HG03280 (cell line): Measurements from ENCODE around the gene MEIOB.
"Not testable (repeated sequence)": the region's sequence is repeated elsewhere in the genome, so short reads cannot be mapped to it uniquely, and the experiment has no call there.

Source experiments
- ATAC-seq: cut with Tn5 transposase; IDR thresholded peaks from one replicate; pipeline ENCODE4 v1.9.1; 2021; ENCODE audit warnings: mild to moderate bottlenecking, moderate library complexity; ENCODE audit not compliant: unreplicated experiment

MEIOB gene

DNA sequence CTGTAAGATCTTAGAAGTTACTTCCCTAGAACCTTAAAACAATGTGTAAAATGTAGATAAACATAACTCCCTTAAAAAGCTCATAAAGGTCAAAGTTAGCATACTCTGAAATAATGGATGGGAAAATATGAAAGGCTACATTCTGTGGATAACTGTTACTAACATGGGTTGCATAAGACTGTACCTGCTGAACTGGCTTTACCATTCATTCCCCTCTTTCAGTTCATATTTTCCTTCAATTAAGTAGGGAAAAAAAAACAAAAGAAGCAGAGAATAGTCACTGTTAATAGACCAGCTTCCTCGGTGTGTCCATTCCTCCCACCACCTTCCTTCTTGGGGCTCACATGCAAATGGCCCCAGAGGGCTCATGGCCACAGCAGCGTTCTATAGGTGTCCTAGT is 7.5 kb upstream of the MEIOB start:
- ATAC-seq = no peak

- ATAC-seq = no peak
These were observed 6.3 kb upstream of the MEIOB start for GRCh38 chr16:1878256-1878655.

DNA sequence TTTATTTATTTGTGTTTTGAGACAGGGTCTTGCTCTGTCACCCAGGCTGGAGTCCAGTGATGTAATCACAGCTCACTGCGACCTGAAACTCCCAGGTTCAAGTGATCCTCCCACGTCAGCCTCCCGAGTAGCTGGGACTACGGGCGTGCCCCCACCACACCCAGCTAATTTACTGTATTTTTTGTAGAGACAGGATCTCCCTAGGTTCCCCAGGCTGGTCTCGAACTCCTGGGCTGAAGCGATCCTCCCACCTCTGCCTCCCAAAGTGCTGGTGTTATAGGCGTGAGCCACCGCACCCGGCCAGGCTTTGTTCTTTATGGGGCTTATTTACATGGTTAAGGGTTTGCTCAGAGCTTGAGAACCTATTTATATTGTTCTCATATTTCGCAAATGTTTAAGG is 5.8 kb upstream of the MEIOB start:
- no peak for ATAC-seq

DNA sequence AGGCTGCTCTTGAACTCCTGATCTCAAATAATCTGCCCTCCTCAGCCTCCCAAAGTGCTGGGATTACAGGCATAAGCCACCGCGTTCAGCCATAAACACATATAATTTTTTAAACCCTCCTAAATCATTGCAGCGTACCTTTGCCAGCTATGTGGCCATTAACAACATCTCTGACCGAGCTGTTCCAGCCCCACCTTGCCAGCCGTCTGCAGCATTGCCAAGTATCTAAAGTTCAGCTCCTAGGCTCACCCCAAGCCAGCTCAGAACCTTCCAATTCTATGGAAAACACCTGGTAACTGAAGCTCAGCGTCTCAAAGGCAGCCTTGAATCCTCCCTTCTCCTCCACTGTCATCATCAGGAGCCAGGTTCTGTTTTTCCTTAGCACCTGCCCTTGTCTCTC is 5.1 kb upstream of the MEIOB start:
- ATAC-seq = no peak

- no peak for ATAC-seq
These were observed 4.5 kb upstream of the MEIOB start for GRCh38 chr16:1876468-1876867.

GRCh38 chr16:1876066-1876465 is 4.1 kb upstream of the MEIOB start:
- ATAC-seq = not testable (repeated sequence)

DNA sequence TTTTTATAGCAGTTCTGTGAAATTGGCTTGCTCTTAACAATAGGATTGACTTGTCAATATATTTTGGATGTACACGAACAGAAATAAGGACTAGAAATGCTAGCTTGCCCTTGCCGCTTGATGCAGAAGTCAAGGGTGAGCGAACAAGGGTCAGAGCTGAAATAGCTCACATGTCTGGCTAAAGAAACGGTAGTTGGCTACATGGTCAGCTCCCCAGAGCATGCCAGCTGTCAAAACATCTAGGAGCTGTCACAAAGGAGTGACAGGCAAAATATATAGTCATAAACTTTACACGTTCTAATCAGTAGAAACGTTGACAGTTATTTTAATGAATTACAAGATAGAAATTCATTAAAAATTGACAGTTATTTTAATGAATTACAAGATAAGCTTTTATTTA is 2.9 kb upstream of the MEIOB start:
- ATAC-seq = no peak

GRCh38 chr16:1870365-1871082 is 1.4 kb downstream of the MEIOB start:
- no peak for ATAC-seq

DNA sequence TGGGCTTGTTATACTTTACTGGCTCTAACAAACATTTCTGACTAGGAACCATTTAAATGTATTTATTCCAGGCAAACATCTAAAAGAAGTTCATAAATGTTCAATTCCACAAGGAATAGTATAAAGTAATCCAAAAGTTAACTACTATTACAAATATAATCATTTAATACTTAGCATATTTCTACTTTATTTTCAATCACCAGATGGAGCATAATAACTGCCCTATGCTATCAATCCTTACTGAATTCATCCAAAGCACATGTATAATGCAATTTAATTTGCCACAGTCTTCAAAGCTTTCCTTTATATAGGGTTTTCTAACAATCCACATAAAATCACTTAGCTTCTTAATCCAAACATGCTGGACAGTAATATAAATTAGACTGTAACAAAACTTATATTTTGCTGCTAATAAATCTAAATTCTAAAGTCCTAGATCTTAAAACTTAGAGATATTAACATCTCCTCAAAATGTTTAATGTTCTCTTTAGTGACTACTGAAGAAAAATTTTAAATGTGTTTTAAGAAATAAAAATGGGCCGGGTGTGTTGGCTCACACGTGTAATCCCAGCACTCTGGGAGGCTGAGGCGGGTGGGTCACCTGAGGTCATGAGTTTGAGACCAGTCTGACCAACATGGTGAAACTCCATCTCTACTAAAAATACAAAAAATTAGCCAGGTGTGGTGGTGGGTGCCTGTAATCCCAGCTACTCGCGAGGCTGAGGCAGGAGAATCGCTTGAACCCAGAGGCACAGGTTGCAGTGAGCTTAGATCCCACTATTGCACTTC is 5.9 kb downstream of the MEIOB start:
- ATAC-seq = no peak

GRCh38 chr16:1863681-1864460 is 8.1 kb downstream of the MEIOB start:
- ATAC-seq = no peak

- ATAC-seq = no peak
These were observed 9.6 kb downstream of the MEIOB start for GRCh38 chr16:1862394-1862793.

- no peak for ATAC-seq
These were observed 10.2 kb downstream of the MEIOB start for GRCh38 chr16:1861730-1862129.

GRCh38 chr16:1859650-1860049 is 12.3 kb downstream of the MEIOB start:
- ATAC-seq = no peak

GRCh38 chr16:1858189-1858865 is 13.6 kb downstream of the MEIOB start:
- no peak for ATAC-seq

DNA sequence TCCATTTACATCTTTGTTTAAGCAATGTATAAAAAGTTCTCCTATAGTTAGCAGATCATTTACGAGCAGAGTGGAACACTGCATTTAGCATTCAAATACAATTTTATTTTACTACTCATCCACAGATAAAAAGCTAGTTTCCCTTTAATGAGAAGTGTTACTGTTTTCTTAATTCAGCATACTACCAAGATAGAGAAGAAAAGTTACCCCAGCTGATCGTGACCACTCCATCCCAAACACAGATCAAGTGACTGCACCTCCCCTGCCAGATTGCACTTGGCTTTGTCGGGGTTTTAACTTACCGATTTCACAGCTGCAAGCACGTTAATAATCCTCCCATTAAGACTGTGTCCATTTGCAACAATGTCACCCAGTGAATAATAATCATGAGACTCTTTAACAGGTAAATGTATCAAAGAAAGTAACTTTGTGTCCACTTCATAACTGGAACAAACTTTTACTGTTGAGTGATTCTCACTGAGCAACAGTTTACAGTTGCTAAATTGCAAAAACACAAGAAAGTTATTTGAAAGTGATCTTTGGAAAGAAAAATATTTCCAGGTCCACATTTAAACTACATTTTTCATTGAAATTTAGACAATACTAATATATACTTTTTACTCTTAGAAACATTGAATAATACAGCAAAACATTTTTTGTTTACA is 14.4 kb downstream of the MEIOB start:
- no peak for ATAC-seq

GRCh38 chr16:1851793-1852192 is 20.2 kb downstream of the MEIOB start:
- ATAC-seq = no peak

DNA sequence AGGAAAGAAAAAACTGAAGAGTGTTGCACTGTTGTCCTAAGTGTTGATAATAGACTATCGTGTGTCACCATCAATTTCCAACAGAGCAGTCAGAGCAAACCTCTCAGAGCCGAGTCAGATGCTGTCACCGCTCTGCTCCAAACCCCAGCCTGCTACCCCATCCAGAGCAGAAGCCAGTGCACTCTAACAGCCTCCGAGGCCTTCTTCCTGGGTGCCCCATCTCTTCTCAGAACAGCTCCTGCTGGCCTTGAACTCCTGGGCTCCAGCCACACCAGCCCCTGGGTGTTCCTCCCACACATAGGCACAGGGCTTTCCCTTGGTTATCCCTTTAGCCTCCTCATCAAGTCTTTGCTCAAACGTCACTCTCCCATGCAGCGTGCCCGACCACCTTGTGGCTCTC is 21.0 kb downstream of the MEIOB start:
- no peak for ATAC-seq

DNA sequence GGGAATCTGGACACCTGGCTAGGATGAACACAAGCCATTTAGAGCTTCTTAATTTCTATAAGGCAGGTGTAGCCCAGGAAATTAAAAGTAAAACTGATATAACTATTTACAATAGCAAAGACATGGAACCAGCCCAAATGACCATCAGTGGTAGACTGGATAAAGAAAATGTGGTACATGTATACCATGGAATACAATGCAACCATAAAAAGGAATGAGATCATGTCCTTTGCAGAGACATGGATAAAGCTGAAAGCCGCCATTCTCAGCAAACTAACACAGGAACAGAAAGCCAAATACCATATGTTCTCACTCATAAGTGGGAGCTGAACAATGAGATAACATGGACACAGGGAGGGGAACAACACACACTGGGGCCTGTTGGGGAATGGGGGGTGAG is 25.5 kb downstream of the MEIOB start:
- ATAC-seq = no peak

DNA sequence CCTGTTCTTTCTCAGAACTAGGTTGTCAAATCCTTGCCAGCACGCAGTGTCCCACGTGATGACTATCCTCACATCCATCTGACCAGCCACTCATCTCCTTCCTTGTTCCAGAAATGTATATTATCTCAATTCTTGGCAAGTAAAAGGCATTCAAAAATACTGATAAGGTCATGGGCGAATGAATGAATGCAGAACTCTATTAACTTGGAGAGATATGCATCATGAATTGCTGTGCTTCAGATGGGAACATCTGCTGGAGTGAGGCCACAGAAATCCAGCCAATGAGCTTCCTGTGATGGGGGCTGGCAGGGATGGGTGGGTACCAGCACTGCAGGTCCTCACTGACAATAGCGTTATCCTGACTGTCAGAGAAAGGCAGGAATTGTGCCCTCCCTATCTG is 26.0 kb downstream of the MEIOB start:
- no peak for ATAC-seq

DNA sequence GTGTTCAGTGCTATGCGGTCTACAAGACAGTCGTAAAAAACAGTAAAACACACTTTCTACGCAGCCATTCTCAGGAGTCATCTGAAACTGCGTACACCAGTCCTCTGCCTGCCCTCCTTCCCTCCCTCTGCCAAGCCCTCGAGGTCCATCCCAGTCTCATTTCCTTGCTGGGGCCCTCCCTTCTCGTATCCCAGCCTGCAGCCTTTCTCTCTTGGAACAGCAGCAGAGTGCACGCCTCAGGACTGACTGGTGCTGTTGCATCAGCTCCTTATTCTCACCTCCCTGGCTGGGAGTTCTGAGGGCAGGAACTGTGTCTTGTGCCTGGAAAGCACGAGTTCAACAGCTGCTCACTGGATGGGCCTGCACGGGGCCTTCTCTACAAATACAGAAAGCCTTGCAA is 32.4 kb downstream of the MEIOB start:
- ATAC-seq = no peak

DNA sequence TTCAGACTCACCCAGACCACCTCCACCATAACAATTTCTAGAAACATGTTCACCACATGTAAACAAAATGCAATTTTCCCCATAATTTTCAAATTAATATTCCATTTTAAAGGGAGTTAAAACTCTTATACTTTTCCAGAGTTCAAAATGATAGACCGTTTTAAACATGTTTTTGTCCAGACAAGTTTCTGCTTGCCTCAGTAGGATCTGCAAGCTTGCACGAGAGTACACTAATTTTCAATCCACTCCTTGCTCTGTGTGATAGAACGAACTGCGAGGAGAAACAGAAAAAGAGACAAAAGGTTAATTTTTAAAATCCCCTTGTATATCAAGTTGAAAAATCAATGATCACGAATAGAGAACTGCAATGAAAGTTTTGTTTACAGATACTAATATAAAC is 37.9 kb downstream of the MEIOB start:
- ATAC-seq = no peak
